OCI-LY7 (cell line): ENCODE results near the gene WWOX.

Source experiments
- EZH2phosphoT487 ChIP-seq: fragments of 200-600 bp; sonication (generic); IDR thresholded peaks from 2 replicates; pipeline ENCODE4 v1.6.1; 2018; ENCODE audit warnings: low read depth, borderline replicate concordance, mild to moderate bottlenecking, mixed run types, antibody characterized with exemption, low read length, moderate library complexity, mixed read lengths
- TF ChIP-seq, protein P1 (sequence below): fragments of 200-600 bp; sonication (generic); conservative IDR thresholded peaks from 2 replicates; pipeline ENCODE4 v1.5.1; 2014; ENCODE audit warnings: mild to moderate bottlenecking, antibody characterized with exemption, low read length, moderate library complexity, mixed read lengths

- TF ChIP-seq, protein P1, sequence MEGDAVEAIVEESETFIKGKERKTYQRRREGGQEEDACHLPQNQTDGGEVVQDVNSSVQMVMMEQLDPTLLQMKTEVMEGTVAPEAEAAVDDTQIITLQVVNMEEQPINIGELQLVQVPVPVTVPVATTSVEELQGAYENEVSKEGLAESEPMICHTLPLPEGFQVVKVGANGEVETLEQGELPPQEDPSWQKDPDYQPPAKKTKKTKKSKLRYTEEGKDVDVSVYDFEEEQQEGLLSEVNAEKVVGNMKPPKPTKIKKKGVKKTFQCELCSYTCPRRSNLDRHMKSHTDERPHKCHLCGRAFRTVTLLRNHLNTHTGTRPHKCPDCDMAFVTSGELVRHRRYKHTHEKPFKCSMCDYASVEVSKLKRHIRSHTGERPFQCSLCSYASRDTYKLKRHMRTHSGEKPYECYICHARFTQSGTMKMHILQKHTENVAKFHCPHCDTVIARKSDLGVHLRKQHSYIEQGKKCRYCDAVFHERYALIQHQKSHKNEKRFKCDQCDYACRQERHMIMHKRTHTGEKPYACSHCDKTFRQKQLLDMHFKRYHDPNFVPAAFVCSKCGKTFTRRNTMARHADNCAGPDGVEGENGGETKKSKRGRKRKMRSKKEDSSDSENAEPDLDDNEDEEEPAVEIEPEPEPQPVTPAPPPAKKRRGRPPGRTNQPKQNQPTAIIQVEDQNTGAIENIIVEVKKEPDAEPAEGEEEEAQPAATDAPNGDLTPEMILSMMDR, result no peak
- no peak for TF ChIP-seq EZH2phosphoT487
These were observed 307.7 kb downstream of the WWOX start for GRCh38 chr16:78407191-78407590.
